PFSK-1 (cell line): ENCODE measurements around the gene KCNK3.

ENCODE experiments used
- POLR2AphosphoS5 ChIP-seq: IDR thresholded peaks from 2 replicates; pipeline ENCODE4 v1.6.1; 2012; ENCODE audit warnings: low read depth, mild to moderate bottlenecking, control low read depth, low read length, moderate library complexity
- SIN3A ChIP-seq: IDR thresholded peaks from 2 replicates; pipeline ENCODE4 v1.6.1; 2012; ENCODE audit warnings: mild to moderate bottlenecking, low read length, moderate library complexity, borderline replicate concordance; ENCODE audit not compliant: insufficient read depth
- TAF1 ChIP-seq: IDR thresholded peaks from 2 replicates; pipeline ENCODE4 v1.6.1; 2012; ENCODE audit warnings: low read length, control low read depth, borderline replicate concordance; ENCODE audit not compliant: insufficient read depth
- TF ChIP-seq, protein P1 (sequence below), 2 experiments: IDR thresholded peaks; 2 replicates each; pipeline versions ENCODE4 v1.6.1 to v1.8.0; 2011 to 2012; ENCODE audit warnings: low read depth in 2 of 2, low read length in 2 of 2, control low read depth in 1 of 2, inconsistent platforms in 1 of 2, mild to moderate bottlenecking in 1 of 2, moderate library complexity in 1 of 2; ENCODE audit not compliant: insufficient read depth in 1 of 2

DNA sequence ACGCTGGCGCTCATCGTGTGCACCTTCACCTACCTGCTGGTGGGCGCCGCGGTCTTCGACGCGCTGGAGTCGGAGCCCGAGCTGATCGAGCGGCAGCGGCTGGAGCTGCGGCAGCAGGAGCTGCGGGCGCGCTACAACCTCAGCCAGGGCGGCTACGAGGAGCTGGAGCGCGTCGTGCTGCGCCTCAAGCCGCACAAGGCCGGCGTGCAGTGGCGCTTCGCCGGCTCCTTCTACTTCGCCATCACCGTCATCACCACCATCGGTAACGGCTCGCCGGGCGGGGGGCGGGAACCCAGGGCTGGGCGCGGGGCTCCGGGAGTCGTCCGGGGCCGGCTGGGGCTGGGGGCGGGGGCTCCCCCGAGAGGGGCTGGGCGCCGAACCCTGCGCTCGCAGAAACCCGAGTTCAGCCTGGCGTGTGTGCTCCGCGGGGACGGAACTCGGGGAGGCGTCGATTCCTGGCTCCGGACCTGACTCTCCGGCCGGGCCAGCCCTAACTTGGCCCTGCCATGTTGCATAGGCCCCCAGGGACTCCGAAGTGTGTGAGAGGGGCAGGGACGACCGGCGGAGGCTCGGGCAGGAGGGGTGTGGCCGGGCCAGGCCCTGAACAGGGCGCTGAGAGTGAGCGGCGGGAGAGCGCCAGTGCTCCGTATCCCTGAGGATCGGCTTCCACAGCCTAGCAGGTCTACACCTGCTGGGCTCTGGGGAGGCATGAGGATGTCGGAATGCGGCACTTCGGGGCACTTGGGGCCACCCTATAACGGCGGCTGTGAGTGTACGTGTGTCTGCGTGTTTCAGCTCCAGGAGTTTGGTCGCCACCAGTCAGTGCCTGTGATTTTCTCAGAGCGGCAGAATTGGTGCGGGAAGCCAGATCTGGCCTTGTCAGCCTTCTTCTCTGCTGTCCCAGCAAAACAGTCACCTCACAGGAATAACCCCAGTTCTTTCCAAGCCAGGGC, 651 bp downstream of the KCNK3 start:
- TF ChIP-seq POLR2AphosphoS5 = no peak
- TF ChIP-seq SIN3A = no peak
- TF ChIP-seq, protein P1, sequence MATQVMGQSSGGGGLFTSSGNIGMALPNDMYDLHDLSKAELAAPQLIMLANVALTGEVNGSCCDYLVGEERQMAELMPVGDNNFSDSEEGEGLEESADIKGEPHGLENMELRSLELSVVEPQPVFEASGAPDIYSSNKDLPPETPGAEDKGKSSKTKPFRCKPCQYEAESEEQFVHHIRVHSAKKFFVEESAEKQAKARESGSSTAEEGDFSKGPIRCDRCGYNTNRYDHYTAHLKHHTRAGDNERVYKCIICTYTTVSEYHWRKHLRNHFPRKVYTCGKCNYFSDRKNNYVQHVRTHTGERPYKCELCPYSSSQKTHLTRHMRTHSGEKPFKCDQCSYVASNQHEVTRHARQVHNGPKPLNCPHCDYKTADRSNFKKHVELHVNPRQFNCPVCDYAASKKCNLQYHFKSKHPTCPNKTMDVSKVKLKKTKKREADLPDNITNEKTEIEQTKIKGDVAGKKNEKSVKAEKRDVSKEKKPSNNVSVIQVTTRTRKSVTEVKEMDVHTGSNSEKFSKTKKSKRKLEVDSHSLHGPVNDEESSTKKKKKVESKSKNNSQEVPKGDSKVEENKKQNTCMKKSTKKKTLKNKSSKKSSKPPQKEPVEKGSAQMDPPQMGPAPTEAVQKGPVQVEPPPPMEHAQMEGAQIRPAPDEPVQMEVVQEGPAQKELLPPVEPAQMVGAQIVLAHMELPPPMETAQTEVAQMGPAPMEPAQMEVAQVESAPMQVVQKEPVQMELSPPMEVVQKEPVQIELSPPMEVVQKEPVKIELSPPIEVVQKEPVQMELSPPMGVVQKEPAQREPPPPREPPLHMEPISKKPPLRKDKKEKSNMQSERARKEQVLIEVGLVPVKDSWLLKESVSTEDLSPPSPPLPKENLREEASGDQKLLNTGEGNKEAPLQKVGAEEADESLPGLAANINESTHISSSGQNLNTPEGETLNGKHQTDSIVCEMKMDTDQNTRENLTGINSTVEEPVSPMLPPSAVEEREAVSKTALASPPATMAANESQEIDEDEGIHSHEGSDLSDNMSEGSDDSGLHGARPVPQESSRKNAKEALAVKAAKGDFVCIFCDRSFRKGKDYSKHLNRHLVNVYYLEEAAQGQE (IDR thresholded peaks at IDR 0.05; ENCODE audit: insufficient read depth in 1 of 2, low read depth in 2 of 2, low read length in 2 of 2) = peak; percentile 52 to 73; a peak in 3 of 4 replicates
- TF ChIP-seq TAF1 = no peak
